GM18519 (cell line): ENCODE results near the gene ADTRP.
A peak's percentile ranks its signal among the peaks of the same experiment; 100 is the strongest.

Source experiments
- ATAC-seq: cut with Tn5 transposase; IDR thresholded peaks from one replicate; pipeline ENCODE4 v1.9.1; 2021; ENCODE audit warnings: mild to moderate bottlenecking, moderate library complexity; ENCODE audit not compliant: unreplicated experiment, low FRiP score

Gene ADTRP, protein sequence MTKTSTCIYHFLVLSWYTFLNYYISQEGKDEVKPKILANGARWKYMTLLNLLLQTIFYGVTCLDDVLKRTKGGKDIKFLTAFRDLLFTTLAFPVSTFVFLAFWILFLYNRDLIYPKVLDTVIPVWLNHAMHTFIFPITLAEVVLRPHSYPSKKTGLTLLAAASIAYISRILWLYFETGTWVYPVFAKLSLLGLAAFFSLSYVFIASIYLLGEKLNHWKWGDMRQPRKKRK

GRCh38 chr6:11778648-11779328 is at the start of gene ADTRP:
TSS of gene ADTRP (minus strand) at chr6:11778803. CDS start at chr6:11778759, 44 bp downstream.
- no peak for ATAC-seq

GRCh38 chr6:11826779-11827178 is 48.2 kb upstream of the ADTRP start:
- ATAC-seq: no peak

- peak; percentile 67 for ATAC-seq
Observed at GRCh38 chr6:11824986-11825385, 46.4 kb upstream of the ADTRP start.

GRCh38 chr6:11822346-11822745 is 43.7 kb upstream of the ADTRP start:
- ATAC-seq: no peak

DNA sequence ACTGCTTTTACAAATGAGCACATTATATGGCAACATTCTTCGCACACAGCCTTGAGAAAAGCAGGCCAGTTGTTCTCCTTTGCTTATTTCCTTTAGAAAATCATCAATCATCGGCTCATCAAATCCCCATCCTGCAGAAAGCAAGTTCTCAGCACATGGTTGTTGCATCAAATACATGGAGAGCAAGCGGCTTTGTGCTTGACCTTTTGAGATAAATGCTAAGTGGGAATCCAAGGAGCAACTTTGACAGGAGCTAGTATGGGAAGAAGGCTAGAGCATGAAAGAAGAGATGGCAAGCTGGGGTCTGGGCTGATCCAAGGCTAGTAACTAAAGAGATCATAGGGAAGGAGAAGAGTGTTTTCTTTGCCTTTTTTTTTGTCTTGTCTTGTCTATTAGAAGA is 43.2 kb upstream of the ADTRP start:
- ATAC-seq: no peak

- ATAC-seq: no peak
Observed at GRCh38 chr6:11820821-11821220, 42.2 kb upstream of the ADTRP start.

- no peak for ATAC-seq
Observed at GRCh38 chr6:11819486-11819885, 40.9 kb upstream of the ADTRP start.

DNA sequence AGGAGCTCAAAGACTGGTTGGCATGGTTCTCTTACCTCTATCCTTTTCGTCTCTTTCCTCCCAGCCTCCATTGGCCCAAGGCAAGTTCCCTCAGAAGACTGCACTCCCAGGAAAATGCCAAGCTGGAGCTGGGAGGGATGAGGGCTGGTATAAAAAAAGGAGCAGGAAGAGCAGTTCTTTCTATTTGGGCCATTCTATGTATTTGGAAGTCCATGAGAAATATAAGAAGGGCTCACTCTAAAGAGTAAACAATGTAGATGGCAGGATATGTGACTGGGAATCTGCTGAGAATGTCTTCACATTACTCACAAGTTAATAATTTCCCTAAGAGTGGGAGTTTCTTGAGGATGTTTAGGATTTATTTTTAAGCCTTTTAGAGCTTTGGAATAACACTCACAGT is 36.6 kb upstream of the ADTRP start:
- no peak for ATAC-seq

DNA sequence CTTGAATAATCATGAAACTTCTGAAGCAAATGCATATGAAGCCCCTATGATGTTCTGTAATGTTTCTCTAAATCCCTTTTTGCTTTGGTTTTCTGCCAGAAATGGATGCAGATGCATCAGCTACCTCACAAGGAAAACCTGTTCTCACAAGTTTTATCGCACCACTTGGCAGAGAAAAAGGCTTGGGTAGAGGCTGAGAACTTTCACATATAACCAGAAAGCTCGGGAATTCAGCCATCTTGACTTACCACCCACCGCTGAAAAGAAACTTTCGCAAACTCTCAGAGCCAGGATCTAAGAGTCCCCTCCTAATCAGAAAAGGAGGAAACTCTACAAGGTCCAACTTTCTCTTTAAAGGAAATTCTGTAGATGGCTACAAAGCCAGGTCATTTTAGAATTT is 36.2 kb upstream of the ADTRP start:
- ATAC-seq: no peak

- no peak for ATAC-seq
Observed at GRCh38 chr6:11814106-11814505, 35.5 kb upstream of the ADTRP start.

DNA sequence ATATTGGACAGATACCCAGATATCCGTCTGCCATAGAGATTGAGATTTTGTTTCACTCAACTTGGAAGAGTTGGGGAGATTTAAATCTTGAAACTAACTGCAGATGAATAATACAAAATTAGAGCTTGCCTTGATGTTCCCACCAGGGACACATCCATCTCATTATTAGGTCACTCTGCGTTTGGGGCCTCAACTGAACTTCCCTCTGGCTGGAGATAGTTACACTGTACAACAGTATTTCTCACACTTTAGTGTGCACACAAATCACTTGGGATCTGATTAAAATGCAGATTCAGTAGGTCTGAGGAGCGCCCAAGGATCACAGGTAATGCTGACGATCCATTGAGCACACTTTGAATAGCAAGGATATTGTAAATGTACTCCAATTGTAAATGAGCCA is 35.0 kb upstream of the ADTRP start:
- ATAC-seq: no peak

DNA sequence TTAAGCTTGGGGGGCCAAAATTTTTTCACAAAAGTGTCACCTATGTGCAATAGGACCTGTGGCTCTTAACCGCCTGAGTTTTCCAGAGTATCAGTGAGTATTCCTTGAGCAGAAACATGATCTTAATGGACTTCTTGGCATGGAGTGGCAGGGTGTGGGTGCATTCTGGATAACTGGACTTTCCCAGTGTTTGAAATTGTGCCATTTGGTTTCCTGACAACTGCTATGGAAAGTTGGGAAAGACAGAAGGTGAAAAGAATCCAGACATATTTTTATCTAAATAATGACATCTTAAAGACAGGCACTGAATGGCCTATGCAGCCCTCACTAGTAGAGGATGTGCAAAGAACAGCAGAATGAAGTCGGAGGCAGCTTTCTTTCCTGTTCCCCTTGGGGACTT is 34.3 kb upstream of the ADTRP start:
- no peak for ATAC-seq

- no peak for ATAC-seq
Observed at GRCh38 chr6:11812439-11812838, 33.8 kb upstream of the ADTRP start.

- no peak for ATAC-seq
Observed at GRCh38 chr6:11811644-11812264, 33.2 kb upstream of the ADTRP start.

DNA sequence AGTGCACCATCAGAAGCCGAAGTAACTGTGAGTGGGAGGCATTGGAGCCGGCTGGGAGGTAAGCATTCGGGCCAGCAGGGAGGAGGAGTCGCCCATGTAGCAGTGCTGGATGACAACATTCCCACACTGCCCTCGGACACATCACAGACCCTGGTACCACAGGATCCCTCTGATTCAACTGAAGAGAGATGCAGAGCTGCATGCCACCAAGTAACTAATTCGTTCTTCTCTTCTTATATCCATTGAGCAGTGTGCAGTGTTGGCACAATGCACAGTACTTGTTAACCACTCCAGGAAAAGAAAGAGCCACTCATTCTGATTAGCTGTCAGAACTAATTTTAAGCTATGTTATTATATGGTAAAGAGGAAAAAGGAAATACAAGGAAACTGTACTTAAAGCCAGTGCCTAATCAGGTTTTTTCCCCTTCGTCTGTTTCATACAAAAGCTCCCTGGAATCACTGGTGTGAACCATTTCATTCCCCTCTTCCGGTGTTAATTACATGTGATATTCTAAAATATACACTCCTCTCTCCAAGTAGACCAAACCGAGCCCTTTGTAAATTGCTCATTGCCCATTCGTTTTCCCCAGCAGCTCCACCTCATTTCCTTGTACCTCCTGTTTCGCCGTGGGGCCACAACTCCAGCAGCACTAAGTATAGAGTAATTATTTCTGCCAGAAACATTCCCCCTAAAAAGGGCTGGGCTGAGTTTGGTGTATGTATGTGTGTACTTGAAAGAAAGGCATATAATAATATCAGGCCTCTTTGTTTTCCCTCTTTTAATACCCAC is 32.4 kb upstream of the ADTRP start:
- ATAC-seq: no peak

GRCh38 chr6:11810039-11810541 is 31.5 kb upstream of the ADTRP start:
- no peak for ATAC-seq

GRCh38 chr6:11808054-11808453 is 29.5 kb upstream of the ADTRP start:
- no peak for ATAC-seq

GRCh38 chr6:11806561-11807317 is 28.1 kb upstream of the ADTRP start:
- no peak for ATAC-seq

DNA sequence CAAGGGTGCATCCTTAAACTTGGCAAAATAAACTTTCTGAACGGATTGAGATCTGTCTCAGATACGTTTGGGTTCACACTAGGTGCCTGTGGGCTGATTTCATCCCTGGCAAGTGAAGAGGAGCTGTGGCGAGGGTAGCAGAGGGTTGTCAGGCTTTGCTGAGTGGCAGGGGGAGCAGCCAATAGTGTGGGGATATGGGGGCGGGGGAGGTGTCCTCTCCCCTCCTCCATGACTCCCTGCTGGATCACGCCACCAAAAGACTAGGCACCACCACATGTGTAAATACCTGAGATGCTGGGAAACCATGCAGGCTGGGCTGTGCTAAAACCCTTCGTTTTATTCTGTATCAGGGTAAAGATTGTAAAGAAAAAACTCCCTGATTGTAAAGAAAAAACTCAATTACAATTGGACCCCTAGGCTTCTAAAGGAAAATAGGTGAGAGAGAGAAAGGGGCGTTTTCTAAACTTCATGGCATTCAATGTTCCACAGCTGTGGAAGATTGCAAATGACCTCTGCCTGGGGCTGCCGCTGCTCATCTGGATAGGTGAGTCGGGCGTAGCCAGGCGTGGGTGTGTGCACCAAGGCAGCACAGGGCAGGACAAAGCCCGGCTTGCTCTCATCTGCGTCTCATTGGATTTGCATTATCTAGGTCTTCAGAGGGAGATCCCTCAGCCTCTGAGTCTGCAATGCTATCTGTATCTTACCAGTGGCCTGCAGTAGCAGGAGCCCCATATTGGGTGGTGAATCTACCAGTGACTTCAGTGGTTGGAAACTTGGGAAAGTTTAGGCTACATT is 26.9 kb upstream of the ADTRP start:
- ATAC-seq: no peak
